ENCODE results near the gene EXOSC5.

DNA sequence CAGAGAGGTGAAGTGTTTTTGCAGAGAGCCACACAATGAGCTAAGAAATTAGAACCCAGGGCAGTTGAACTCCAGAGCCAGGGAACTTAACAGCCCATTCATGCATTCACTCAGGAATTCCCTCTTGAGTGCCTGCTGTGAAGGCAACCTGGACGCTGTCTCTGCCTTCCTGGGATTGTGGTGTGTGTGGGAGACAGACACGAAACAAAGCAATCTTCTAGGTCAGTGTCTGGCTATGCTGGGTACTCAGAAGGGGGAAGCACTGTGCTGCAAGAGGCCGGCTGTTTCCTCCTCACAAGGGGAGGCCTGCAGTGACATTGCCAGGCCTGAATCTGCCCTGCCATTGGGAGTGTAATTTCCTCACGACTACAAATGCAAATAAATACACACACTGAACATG, 10.1 kb upstream of the EXOSC5 start:
- TF ChIP-seq CTCF (IDR thresholded peaks at IDR 0.05) (no peak), POLR2AphosphoS5 (IDR thresholded peaks at IDR 0.05) (no peak), EP300 (IDR thresholded peaks at IDR 0.05) (no peak)

Data from sigmoid colon (tissue), 4 donors.